Measurements from ENCODE around the gene IFITM1. TPM values are rescaled to one million over a fixed set of nuclear protein-coding genes. Genes with fewer than 3 reads are reported as not detected.
A peak's percentile ranks its signal among the peaks of the same experiment; 100 is the strongest.

IFITM1 gene
- total and polyA plus RNA-seq, 2 of the 8 experiments (the other 6 are each of a cell fraction or from before 2014, with no cell fraction given), result 394 to 1,464 TPM

DNA sequence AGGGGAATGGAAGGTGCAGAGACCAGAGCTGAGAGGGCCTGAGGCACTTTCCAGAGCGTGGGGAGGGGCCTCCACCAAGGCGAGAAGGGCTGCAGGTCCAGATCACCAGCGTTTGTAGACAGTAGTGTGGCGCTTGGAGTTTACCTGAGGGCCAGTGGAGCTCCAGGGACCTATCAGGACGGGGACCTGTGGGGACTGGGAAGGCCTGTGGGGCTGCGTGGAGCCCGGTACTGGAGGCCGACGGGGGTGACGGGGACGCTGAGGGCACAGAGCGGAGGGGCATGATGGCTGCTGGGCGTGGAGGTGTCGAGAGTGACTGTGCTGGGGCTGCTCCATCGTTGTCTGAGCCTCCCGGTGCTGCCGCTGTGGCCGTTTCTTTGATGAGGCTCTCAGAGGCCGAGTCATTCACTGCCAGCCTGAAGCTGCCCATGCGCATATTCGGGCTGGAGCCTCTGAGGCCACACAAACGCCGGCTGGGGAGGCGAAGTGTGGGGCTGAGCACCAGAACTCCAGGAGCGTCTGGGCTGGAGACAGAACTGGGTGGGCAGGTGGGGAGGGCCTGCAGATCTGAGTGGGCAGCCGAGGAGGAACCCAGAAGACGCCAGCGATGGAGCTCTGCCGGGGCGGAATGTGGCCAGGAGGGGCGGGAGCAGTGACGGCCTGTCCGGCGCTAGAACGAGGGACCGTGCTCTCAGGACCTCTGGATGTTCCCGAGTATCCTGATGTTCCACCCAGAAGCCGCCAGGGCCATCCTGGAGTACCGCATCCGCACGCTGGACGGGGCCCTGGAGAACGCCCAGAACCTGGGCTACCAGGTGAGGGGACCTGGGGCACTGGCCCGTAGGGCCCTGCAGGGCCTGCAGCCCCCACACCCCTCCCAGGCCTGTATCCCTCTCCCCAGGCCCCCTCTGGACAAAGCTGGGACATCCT lies 22.3 kb upstream of the IFITM1 start:
- Histone ChIP-seq H3K27me3 (replicated peaks in 1 of 4; ENCODE audit: control insufficient read depth in 3 of 4, extremely low read depth in 1 of 4, insufficient read depth in 3 of 4, low read length in 3 of 4) (peaks cover 5 to 16% (median 13%) of the 10 kb centered on the region in 4 experiments; a peak in 6 of 7 replicates), H3K4me1 (replicated peaks in 1 of 4; ENCODE audit: control insufficient read depth in 3 of 4, insufficient read depth in 4 of 4, low read length in 3 of 4) (peaks cover 0 to 41% (median 29%) of the 10 kb centered on the region in 4 experiments; a peak in 6 of 7 replicates), H2BK5ac (ENCODE audit: low read depth, low read length) (peak overlapping the region; percentile 97), H3K18ac (ENCODE audit: extremely low read depth, low read length) (peak overlapping the region; percentile 72), H2AFZ (ENCODE audit: low read length) (no peak overlapping the region), H3K27ac (ENCODE audit: low read depth, low read length) (peak overlapping the region; percentile 37; the same call in 1 of the 2 replicates), H3K79me1 (ENCODE audit: low read depth, low read length) (0 out of 2 replicates have a peak, but pooled peaks cover 4% of the 10 kb centered on the region), H2BK12ac (ENCODE audit: low read depth, low read length) (peak overlapping the region; percentile 94; the same call in 1 of the 2 replicates), H2AK5ac (ENCODE audit: low read depth, low read length) (peak overlapping the region; percentile 96; the same call in 1 of the 2 replicates), H3K4me2 (ENCODE audit: insufficient read depth in 1 of 2, low read depth in 2 of 2, low read length in 2 of 2) (peak overlapping the region; percentile 12 to 42), H4K20me1 (replicated peaks in 1 of 2; ENCODE audit: control insufficient read depth in 1 of 2, insufficient read depth in 2 of 2, low read length in 2 of 2) (no peaks in the 10 kb centered on the region), H4K8ac (ENCODE audit: extremely low read depth, insufficient read depth, low read length) (peak overlapping the region; percentile 76), H2BK20ac (ENCODE audit: low read length) (peak overlapping the region; percentile 51), H3K23me2 (ENCODE audit: low read depth, low read length) (peaks cover 5% of the 10 kb centered on the region; the same call in 1 of the 2 replicates), H3K9ac (replicated peaks in 1 of 4; ENCODE audit: extremely low read depth in 1 of 4, low read depth in 3 of 4, low read length in 3 of 4) (no peak overlapping the region; a peak in 2 of 7 replicates), H3K56ac (replicated peaks; ENCODE audit: insufficient read length, low read depth, low read length) (no peak overlapping the region), H3K4me3 (ENCODE audit: extremely low read depth in 1 of 4, insufficient read depth in 2 of 4, low read depth in 3 of 4, low read length in 4 of 4) (0 out of 8 replicates have a peak overlapping the region, but pooled peaks of 1 of the 4 experiments have one; percentile 4), H3K36me3 (ENCODE audit: control insufficient read depth in 2 of 4, insufficient read depth in 4 of 4, low read length in 3 of 4) (peaks cover 3 to 30% (median 15%) of the 10 kb centered on the region in 4 experiments; a peak in 6 of 8 replicates), H2BK120ac (replicated peaks; ENCODE audit: low read depth, low read length) (no peak overlapping the region), H4K91ac (replicated peaks; ENCODE audit: insufficient read length, low read length) (peak overlapping the region; percentile 85), H3K79me2 (ENCODE audit: control insufficient read depth in 1 of 2, insufficient read depth in 2 of 2, low read length in 2 of 2) (no peaks in the 10 kb centered on the region), H3K4ac (replicated peaks; ENCODE audit: insufficient read length, low read depth, low read length) (peak overlapping the region; percentile 84), H4K5ac (ENCODE audit: insufficient read length, low read depth, low read length) (peak overlapping the region; percentile 93), H3K23ac (ENCODE audit: insufficient read length) (no peak overlapping the region), H2BK15ac (ENCODE audit: low read length) (peak overlapping the region; percentile 84; the same call in 1 of the 2 replicates), H3K9me3 (ENCODE audit: insufficient read depth in 2 of 2, low read depth in 1 of 2, low read length in 1 of 2) (peaks cover 0 to 3% of the 10 kb centered on the region in 2 experiments; a peak in 1 of 4 replicates), H3K14ac (ENCODE audit: insufficient read length) (no peak overlapping the region)
- ChIA-PET POLR2A (ENCODE audit: partially characterized antibody) (interaction anchor here (0.5 to 3.0 kb wide), 10 partner anchors 9 to 77 kb away, joined by 3 to 14 read pairs (median 6); partner anchors contain the start of genes B4GALNT4 and IFITM5), CTCF (ENCODE audit: partially characterized antibody) (interaction anchor here (0.6 to 2.8 kb wide), 14 partner anchors 9 to 188 kb away, joined by 3 to 19 read pairs (median 4); no protein-coding TSS in a partner anchor)
- 64% methylated on average over 37 of the region's 44 CpGs; no CpG with 5 or more reads in 1 of the 2 experiments for WGBS, 2 experiments (ENCODE audit: extremely low coverage in 1 of 2, insufficient coverage in 1 of 2, insufficient read length in 1 of 2, insufficient replicate concordance in 2 of 2, low coverage in 1 of 2, low lambda C conversion rate in 2 of 2, missing lambda C conversion rate in 1 of 2)
- DNase-seq (ENCODE audit: low read depth in 1 of 2, low spot score in 2 of 2) (no peak), FAIRE-seq (no peak)
- TF ChIP-seq MAFK (IDR thresholded peaks at IDR 0.05; ENCODE audit: low read depth, low read length) (no peak), HDAC2 (IDR thresholded peaks at IDR 0.05; ENCODE audit: borderline replicate concordance in 1 of 2, low read depth in 2 of 2, low read length in 2 of 2) (0 out of 4 replicates have a peak, but pooled peaks of 1 of the 2 experiments have one; percentile 18), POU5F1 (IDR thresholded peaks at IDR 0.05; ENCODE audit: low read depth, low read length) (peak; percentile 95), GABPA (IDR thresholded peaks at IDR 0.05; ENCODE audit: borderline replicate concordance, insufficient read depth, low read length) (peak; percentile 73; the same call in 1 of the 2 replicates), RBBP5 (IDR thresholded peaks at IDR 0.05; ENCODE audit: borderline replicate concordance, low read depth, low read length) (no peak; the same call in 1 of the 2 replicates), E2F6 (IDR thresholded peaks at IDR 0.05) (peak; percentile 41; the same call in 1 of the 2 replicates), CHD2 (IDR thresholded peaks at IDR 0.05; ENCODE audit: low read length) (no peak)
